Measurements from ENCODE around the gene SLC25A22.

SLC25A22 gene

DNA sequence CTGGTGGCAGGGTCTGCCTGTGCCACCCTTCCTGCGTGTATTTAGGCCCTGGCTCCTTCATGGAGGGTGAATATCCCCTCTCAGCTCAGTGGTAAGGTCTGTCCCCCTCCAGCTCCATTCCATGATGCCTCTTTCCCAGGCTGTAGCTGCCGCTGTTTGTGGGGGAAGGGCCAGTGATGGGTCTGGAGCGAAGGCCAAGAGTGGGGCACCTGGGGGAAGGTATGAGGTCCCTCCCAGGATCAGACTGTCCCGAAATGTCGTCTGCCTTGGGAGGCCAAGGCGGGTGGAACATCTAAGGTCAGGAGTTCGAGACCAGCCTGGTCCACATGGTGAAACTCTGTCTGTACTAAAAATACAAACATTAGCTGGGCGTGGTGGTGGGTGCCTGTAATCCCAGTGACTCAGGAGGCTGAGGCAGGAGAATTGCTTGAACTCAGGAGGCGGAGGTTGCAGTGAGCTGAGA, 35.8 kb upstream of the SLC25A22 start:
- no peak for DNase-seq (ENCODE audit: low spot score)

DNA sequence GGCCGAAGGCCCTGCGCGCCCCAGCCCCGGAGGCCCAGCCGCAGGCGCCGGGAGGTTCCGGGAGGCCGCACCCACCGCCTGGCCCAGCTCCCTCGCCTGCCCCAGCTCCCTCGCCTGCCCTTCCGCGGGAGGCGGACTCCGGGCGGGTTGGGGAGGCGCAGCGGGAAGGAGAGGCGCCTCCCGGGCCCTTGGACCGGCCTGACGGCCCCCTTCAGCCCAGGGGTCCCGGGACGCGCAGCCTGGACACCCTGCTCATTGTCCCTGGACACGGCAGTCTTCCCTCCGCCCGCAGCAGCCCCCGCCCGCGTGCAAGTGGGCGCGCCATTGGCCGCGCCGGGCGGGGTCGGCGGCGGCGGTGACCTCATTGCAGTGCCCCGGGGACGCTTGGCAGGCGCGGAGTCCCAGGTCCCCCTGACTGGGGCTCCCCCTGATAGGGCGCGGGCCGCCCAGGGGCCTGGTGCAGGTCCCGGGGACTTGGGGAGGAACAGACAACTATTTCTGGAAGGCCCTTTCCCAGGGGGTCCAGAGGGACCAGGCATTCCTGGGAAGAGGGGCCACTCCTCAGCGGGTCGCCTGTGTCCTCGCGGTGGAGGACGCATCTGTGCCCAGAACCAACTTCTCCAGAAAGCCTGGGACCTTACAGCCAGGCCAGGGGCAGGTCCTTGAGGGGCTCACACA, 35.2 kb upstream of the SLC25A22 start:
- DNase-seq (ENCODE audit: low spot score) = no peak

DNA sequence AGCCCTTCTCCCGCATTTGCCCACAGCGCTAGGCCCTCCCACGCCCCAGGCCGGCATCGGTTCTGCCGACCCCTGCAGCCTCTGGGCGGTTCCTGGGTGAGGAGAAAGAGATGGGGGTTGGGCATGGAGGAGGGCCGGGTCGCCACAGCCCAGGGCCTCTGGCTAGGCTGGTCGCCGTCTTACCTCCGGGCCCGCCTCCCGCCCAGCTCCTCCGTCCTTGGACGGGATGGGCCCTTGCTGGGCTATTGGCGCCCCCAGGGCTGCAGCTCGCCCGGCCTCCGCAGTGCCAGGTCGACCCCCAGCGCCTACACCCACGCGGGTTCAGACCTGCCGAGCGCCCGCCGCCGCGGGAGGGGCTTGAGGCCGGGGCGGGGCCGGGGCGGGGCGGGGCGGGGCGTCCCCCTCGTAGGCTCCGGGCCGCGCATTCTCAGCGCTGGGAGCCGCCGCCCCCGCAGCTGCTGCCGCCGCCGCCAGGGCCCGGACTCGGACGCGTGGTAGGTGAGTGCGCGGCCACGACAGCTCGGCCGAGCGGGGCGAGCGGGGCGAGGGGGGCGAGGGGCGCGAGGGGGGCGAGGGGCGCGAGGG, 34.5 kb upstream of the SLC25A22 start, which contains the start of gene CD151:
Gene CD151 (plus strand): TSS at position 424 of the 585 bp plus-strand sequence. CDS start 3,118 bp downstream, outside the sequence.
- DNase-seq (ENCODE audit: low spot score) = no peak

DNA sequence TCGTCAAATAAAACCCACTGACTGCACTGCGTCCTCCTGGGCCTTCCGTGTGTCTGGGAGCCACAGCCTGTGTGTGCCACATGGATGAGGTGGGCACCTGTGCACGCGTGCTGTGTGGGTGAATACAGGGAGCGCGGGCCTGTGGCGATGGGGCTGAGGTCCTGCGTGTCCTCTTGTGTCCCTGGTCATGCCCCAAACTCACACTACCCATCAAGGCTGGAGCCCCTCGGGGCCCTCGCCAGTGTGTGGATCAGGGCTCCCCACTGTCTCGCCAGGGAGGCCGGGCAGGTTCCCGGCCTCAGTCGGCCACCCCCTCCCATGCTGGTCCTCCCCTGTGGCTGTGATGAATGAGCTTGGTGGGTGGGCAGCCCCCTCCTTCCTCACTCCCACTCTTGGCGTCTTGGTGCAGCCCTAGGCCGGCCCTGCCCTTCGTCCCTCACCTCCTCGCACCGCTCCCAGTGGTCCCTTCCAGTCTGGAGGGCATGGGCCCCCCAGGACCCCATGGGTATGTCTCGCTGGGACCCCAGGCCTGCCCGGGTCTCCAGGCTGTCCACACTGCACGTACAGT, 34.0 kb upstream of the SLC25A22 start:
- DNase-seq (ENCODE audit: low spot score) = no peak

DNA sequence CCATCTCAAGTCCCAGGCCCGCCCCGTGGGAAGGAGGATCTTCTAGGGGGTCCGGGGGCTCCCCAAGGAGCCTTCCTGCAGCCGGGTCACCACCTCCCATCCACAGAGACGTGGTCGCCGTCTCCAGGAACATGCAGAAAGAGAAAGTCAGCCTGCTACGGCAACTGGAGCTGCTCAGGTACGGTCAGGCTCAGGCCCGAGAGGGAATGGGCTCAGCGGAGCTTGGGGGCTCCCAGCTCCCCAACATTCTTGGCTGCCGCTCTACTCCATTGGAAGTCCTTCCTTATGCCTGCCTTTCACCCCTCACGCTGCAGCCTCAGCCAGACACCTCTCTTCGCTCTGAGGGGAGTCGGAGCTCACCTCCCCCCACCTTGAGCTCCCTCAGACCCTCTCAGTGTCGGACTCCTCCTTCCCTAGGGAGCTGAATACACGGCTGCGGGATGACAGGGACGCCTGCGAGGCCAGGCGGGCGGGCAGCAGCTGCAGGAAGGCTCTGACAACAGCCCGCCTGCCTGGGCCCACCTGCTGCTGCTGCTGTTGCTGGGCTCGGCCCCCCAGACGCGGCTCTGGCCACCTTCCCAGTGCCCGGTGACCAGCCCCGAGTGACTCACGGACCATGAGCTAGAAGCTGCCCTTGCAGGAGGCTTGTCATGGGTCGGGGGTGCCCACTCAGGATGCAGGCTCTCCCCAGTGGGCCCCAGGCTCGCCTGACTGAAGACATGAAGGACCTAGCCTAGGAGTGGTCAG, 33.2 kb upstream of the SLC25A22 start:
- DNase-seq (ENCODE audit: low spot score) = no peak

DNA sequence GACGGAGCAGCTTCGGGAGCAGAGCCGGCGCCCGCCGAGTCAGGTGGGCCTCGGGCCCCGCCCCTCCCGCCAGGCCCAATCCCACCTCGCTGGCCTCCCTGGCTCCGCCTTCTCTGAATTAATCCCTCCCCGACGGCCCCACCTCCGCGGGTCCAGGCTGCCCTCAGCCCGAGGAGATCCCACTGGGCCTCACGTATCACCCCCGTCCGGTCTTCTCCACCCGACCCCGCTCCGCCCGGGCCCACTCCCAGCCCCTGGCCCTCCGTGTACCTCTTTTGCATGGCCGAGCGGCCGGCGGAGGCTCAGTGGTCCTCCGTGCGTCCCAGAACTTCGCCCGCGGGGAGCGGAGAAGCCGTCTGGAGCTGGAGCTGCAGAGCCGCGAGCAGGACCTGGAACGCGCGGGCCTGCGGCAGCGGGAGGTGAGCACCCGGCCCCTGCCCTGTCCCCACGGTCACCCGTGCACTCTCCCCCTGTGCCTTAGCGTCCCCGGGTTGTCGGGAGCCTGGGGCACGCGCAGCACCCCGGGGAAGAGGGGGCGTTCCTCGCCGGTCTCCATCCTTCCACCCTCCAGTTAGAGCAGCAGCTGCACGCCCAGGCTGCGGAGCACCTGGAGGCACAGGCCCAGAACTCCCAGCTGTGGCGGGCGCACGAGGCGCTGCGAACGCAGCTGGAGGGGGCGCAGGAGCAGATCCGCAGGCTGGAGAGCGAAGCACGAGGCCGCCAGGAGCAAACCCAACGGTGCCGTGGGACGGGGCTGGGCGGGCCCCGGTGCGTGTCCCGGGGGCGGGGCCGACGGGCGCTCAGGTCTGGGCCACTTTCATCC, 32.4 kb upstream of the SLC25A22 start:
- no peak for DNase-seq (ENCODE audit: low spot score)

DNA sequence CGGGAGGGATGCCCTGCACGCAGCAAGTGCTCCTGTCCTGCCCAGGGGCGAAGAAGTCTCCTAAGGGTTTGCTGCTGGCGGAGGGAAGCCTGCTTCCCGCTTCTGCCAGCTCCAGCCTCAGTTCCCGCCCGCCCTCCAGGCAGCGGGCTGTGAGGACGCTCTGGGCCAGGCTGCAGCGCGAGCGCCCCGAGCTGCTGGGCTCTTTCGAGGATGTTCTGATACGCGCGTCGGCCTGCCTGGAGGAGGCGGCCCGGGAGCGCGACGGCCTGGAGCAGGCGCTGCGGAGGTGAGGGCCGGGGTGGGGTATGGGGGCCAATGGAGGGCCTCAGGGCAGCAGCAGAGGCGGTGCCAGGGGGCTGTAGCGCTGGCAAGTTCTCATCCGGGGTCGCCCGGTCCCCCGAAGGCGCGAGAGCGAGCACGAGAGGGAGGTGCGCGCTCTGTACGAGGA, 31.8 kb upstream of the SLC25A22 start:
- DNase-seq (ENCODE audit: low spot score) = no peak

DNA sequence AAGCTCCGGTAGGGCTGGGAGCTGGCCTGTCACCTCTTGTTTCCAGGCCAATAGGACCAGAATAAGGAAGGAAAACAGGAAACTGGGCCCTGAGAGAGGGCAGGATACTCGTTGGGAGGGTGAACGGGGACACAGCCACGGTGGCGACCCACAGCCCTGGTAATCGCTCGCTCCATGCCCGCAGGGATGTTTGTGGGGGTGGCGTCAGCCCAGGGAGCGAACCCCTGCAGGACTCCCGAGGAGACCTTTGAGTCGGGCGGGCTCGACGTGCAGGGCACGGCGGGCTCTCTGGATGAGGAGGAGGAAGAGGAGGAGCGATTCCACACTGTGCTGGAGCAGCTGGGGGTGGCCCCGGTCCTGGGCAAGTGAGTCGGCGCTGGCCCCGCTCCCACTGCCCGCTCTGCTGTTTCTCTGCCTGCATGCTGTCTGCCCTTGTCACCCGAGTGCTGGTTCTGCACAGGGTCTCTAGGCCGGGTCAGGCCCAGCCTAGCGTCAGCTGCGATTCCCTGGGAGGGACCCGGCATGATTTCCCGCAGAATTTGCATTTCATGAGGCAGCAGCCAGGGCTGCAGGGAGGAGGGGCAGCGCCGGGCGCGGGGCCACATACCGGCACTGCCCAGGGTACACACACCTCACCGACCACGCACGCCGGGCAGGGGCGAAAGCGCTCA, 31.2 kb upstream of the SLC25A22 start:
- no peak for DNase-seq (ENCODE audit: low spot score)

DNA sequence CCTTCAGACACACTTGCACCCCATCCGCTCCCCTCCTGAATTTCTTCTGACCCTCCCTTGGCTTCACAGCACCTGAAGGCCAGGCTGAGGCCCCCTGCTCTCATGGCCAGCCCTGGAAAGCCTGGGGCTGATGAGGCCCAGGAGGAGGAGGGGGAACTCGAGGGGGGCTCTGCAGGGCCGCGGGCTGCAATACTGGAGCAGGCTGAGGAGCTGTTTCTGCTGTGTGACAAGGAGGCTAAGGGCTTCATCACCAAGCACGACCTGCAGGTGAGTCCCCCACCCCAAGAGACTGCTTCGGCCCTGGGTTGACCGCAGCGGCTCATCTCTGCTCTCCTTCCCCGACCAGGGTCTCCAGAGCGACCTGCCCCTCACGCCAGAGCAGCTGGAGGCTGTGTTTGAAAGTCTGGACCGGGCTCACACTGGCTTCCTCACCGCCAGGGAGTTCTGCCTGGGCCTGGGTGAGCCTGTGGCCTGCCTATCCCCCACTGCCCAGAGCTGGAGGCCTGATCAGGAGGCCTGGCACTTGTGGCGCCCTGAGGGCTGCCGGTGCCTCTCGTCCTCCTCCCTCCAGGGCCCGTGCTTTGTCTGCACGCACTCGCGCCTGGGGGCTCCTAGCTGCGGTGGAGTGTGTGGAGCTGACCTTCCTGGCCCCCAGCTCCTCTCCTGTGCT, 30.6 kb upstream of the SLC25A22 start:
- no peak for DNase-seq (ENCODE audit: low spot score)

DNA sequence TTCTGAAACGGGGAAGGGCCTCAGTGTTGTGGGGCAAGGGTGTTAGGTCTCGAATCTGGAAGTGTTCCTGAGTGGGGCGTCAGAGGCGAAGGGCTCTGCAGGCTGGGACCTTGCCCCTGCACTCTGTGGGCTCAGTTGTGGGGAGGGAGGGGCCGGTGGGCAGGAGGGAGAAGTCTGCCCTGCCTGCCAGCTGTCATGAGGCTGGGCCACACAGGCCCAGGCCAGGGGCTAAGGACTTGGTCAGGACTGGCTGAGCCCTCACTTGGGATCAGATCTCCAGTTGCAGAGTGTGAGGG, 29.8 kb upstream of the SLC25A22 start, which contains the start of gene CRACR2B:
Gene CRACR2B (plus strand): TSS at position 23 of the 296 bp plus-strand sequence. CDS start 689 bp downstream, outside the sequence.
- DNase-seq (ENCODE audit: low spot score) = no peak

DNA sequence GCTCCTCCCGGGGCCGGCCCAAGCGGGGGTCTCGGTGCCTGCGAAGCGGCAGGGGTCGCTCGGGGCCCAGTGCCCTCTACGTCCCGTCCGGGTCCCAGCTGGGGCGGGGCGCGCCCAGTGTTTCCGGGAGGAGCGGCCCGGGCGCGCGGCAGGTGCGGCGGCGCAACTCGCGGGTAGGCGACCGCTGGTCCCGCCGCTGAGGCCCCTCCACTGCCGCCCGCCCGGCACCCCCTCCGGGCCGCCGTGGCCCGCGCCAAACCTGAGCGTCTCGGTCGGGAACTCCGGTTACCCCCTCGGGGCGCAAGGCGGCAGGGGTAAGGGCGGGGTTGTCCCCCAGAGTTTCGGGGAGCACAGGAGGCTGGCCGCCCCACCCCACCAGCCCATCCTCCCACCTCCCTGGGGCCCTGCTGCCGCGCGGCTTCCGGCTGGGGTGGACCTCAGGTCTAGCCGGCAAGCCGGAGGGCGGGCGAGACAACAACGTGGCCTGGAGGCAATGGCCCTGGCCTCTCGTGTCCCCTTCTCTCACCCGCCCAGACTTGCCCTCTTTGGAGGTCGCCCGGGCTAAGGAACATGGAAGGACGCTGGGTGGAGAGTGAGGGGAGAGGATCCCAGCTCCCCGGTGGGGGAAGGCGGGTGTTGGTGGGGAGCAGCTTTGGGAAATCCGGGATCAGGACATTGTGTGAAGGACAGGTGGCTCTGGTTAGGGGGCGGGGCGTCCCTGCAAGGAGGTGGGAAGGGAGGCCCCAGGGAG, 29.2 kb upstream of the SLC25A22 start:
- no peak for DNase-seq (ENCODE audit: low spot score)

DNA sequence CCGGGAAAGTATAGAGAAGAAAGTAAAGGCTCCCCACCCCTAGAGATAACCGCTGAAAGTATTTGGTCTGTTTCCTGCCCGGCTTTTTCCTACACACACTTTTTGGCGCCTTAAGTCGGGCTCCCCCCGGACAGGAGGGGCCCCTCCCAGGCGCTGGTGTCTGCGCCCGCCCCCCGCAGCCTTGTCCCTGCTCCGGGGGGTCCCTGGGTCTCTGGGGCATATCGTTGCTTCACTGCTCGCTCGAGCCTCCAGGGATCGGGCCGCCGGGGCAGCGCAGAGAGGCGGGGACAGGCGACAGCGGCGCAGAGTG, 28.7 kb upstream of the SLC25A22 start:
- no peak for DNase-seq (ENCODE audit: low spot score)

DNA sequence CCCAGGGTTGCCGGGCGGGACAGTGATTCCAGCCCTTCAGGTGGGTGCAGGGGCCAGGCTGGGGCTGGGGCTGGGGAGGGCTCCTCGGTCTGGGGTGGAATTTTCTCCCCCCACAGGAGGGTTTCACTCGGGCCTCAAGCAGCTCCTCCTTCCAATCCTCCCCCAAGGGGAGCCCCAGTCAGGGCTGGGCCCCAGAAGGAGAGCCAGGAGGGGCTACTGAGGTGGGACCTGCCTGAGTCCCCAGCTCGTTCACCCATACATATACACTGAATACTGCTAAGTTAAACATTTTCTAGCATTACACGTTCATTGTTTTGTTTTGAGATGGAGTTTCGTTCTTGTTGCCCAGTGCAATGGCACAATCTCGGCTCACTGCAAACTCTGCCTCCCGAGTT, 28.1 kb upstream of the SLC25A22 start:
- no peak for DNase-seq (ENCODE audit: low spot score)

DNA sequence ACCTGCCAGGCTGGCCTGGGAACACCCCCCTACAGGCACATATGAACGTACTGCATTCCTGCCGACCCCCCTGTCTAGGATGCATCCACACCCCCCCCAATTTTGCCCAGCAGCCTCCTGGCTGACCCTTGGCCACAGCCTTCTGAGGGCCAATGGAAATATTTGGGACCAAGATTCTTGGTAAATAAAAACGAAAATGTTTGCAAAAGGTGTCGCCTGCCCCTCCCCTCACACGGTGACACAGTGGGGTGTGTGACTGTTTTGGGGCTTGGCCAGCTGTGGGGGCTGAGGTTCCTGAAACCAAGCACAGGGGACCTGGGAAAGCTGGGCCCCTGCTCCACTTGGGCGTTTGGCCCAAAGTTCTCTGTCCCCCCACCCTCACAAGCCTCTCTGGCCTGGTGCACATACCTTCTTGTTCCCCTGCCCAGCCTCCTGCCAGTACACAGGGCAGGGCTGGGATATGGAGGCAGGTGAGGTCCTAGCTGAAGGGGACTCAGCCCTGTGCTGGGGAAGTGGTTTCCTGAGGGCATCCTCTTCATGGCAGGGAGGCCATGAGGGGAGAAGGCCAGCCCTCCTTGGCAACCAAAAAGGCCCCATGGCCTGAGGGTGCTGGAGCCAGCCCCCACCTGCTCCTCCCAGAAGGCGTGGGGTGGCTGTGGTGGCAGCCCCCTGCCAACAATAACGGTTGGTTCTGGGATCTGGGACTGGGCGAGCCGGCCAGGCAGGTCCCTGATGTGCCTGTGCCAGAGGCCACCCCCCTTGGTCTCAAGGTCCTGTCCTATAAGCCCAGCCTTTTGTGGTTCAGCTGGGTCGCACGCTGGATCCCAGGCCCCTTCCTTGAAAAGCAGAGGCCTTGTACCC, 27.5 kb upstream of the SLC25A22 start:
- no peak for DNase-seq (ENCODE audit: low spot score)

DNA sequence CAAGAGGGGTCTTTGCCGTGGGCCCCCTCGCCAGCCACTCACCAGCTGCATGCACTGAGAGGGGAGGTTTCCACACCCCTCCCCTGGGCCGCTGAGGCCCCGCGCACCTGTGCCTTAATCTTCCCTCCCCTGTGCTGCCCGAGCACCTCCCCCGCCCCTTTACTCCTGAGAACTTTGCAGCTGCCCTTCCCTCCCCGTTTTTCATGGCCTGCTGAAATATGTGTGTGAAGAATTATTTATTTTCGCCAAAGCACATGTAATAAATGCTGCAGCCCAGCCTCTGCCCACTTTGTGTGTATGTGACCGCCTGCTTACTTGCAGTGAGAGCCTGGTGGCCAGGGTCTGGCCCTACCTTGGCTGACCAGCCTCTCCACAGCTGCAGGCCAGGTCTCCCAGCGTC, 26.9 kb upstream of the SLC25A22 start:
- DNase-seq (ENCODE audit: low spot score) = no peak

DNA sequence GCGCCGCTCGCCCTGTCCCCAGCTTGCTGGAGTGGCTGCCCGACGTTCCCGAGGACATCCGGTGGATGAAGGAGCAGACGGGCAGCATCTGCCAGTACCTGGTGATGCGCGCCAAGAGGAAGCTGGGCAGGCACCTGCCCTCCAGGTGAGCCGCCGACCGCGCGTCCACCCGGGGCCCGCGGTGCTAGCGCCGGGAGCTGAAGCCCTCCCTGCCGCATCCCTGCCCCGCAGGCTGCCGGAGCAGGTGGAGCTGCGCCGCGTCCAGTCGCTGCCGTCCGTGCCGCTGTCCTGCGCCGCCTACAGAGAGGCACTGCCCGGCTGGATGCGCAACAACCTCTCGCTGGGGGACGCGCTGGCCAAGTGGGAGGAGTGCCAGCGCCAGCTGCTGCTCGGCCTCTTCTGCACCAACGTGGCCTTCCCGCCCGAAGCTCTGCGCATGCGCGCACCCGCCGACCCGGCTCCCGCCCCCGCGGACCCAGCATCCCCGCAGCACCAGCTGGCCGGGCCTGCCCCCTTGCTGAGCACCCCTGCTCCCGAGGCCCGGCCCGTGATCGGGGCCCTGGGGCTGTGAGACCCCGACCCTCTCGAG, 26.3 kb upstream of the SLC25A22 start:
- no peak for DNase-seq (ENCODE audit: low spot score)

DNA sequence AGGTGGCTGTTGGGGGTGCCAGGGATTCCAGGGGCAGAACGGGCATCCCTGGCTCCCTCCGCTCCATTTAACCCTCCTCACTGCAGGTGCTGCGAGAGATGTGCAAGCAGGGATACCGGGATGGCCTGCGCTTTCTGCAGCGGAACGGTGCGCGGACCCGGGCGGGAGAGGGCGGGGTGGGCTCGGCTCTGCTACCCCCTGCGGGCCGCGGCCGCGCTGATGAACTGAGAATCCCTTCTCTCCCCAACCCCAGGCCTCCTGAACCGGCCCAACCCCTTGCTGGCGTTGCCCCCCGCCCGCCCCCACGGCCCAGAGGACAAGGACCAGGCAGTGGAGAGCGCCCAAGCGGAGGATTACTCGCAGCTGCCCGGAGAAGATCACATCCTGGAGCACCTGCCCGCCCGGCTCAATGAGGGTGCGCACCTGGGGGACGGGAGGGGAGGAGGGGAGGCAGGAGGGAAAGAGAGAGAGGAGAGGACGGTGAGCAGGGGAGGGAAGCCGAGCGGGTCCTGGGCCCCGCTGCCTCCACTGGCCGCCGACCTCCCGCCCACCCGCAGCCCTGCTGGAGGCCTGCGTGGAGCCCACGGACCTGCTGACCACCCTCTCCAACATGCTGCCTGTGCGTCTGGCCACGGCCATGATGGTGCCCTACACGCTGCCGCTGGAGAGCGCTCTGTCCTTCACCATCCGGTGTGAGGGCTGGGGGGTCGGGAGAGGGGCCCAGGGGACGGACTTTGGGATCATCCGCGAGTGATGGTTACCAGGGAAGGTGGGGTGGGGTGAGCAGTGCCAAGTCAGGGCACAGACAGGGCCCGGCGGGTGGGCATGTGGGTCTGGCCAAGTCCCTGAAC, 25.6 kb upstream of the SLC25A22 start:
- DNase-seq (ENCODE audit: low spot score) = no peak
